GM19238 (cell line): ENCODE data around the gene SLC22A12.
"Not testable (repeated sequence)": the region's sequence is repeated elsewhere in the genome, so short reads cannot be mapped to it uniquely, and the experiment has no call there.

Experiments used
- DNase-seq: peaks from one replicate; pipeline ENCODE4 v3.0.0; 2011; ENCODE audit warnings: low spot score; ENCODE audit not compliant: insufficient read length

The SLC22A12 gene

DNA sequence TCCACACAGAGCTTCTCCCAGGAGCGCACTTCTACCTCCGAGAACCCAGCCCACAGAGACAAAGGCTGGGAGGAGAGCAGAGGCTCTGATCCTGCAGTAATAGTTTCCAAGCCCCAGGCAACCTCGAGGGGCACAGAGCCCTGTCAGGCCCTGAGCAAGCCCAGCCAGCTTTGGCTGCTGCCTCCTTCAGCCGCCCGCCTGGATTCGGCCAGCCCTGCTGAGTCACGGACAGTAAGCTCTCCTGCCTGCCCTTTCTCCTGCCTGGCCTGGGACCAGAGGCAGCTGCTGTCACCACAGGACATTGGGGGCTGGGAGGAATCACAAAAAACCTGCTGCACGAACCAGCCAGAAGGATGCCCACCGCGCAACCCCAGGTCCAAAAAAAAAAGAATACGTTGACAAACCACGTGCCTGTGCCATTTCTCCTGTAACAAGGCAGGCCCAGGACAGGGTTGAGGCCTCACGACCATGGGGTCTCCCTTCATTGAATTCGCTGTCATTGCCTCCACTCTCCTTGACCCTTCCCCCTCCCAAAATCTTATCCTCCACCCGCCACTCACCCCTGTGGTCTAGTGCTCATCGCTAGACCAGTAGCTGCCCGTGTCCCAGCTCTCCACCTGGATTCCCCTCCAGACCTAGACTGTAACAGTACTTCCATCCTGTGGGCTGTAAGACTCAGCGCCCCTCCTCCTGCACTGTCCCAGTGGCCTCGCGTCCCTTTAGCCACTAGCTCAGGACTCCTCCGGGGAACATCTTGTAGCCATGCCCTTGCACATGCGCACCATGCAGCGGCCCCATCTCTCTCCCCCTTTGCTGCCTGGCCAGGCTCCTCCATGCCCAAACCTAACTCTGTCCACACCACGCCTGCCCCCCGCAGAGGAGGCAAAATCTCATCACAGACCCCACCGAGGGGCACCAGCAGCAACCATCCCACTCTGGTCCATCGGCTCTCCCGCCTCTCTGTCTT lies 7.4 kb upstream of the SLC22A12 start:
- no peak for DNase-seq

DNA sequence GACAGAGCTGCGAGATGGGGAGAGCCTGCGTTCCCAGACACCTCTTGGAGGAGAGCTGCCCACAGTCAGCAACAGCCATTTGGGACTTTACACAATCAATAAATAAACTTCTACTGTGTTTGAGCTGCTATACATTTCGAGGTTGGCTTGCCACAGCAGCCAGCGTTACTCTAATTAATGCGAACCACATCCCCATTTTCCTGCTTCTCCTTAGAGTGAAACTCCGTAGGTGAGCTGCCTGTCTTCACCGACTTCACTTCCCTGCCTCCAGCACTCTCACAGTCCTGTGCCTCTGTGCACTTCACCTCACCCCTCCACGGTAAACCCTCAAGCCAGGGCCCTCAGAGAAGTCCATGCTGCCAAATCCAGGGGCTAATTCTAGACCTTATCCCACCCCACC lies 5.9 kb upstream of the SLC22A12 start:
- no peak for DNase-seq

DNA sequence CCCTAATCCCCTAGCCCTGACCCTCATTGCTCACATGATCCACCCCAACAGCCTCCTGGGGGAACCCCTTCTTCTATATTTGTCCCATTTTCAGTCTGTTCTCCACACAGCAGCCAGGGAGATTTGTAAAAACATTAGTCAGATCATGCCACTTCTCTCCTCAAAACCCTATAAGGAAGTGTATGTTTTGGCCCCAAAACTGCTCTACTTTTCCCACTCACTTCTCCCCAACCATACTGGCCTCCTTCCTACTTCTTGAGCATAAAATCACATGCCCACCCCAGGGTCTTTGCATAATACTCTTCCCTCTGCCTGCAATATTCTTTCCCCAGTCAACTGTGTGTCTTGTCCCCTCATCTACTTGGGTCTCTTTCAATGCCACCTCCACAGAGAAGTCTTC lies 4.7 kb upstream of the SLC22A12 start:
- no peak for DNase-seq

GRCh38 chr11:64588701-64589100 lies 2.3 kb upstream of the SLC22A12 start:
- DNase-seq: no peak

DNA sequence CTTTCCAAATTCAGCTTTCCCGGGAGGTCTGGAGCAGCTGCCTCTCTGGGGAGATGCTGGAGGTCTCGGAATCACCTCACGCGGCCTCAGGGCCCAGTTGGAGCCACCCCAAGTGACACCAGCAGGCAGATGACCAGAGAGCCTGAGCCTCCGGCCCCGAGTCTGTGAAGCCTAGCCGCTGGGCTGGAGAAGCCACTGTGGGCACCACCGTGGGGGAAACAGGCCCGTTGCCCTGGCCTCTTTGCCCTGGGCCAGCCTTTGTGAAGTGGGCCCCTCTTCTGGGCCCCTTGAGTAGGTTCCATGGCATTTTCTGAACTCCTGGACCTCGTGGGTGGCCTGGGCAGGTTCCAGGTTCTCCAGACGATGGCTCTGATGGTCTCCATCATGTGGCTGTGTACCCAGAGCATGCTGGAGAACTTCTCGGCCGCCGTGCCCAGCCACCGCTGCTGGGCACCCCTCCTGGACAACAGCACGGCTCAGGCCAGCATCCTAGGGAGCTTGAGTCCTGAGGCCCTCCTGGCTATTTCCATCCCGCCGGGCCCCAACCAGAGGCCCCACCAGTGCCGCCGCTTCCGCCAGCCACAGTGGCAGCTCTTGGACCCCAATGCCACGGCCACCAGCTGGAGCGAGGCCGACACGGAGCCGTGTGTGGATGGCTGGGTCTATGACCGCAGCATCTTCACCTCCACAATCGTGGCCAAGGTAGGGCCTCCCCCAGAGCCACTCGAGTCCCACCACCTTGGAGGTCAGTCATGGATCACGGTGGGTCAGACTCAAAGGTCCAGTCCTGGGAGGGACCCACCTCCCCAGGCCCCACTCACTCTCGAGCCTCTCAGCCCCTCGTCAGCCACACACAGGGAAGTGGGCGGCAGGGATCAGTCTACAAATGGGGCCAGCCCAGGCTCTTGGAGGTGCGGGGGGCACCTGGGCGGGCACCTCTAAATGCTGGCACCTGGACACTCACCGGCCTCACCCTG lies 525 bp downstream of the SLC22A12 start:
- no peak for DNase-seq

- DNase-seq: no peak
Observed at GRCh38 chr11:64592234-64592615, 1.2 kb downstream of the SLC22A12 start.

- no peak for DNase-seq
Observed at GRCh38 chr11:64592656-64593055, 1.6 kb downstream of the SLC22A12 start.

DNA sequence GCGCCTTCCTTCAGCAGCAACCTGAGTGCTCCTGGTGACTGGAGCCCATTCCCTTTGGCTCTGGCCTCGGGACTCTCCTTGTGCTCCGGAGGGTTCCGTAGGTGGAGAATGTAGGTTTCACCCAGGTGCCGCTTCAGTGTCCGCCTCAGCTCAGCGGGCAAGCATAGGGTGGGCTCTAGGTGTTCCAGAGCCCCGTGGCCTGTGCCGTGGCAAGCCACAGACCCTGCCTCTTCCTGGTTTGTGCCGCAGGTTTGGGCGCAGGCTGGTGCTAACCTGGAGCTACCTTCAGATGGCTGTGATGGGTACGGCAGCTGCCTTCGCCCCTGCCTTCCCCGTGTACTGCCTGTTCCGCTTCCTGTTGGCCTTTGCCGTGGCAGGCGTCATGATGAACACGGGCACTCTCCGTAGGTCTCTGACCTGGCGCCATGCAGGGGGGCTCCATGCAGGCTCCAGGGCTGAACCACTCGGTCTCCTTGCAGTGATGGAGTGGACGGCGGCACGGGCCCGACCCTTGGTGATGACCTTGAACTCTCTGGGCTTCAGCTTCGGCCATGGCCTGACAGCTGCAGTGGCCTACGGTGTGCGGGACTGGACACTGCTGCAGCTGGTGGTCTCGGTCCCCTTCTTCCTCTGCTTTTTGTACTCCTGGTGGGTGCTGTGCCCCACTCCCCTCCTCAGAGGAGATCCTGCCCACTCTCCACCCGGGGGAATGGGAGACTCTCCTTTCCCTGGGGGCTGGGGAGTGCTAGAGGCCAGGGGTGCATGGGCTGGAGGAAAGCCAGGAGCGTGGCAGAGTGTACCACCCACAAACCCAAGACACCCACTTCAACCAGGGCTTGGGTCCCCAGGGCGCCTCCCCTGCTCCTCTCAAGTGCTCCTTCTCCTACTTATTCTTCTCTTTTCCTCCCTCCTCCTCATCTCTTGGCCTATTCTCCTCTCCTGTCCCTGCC lies 2.4 kb downstream of the SLC22A12 start:
- no peak for DNase-seq

- DNase-seq: no peak
Observed at GRCh38 chr11:64594159-64594939, 3.3 kb downstream of the SLC22A12 start.

GRCh38 chr11:64595922-64596321 lies 4.9 kb downstream of the SLC22A12 start:
- not testable (repeated sequence) for DNase-seq

- DNase-seq: no peak
Observed at GRCh38 chr11:64597671-64598101, 6.7 kb downstream of the SLC22A12 start.

DNA sequence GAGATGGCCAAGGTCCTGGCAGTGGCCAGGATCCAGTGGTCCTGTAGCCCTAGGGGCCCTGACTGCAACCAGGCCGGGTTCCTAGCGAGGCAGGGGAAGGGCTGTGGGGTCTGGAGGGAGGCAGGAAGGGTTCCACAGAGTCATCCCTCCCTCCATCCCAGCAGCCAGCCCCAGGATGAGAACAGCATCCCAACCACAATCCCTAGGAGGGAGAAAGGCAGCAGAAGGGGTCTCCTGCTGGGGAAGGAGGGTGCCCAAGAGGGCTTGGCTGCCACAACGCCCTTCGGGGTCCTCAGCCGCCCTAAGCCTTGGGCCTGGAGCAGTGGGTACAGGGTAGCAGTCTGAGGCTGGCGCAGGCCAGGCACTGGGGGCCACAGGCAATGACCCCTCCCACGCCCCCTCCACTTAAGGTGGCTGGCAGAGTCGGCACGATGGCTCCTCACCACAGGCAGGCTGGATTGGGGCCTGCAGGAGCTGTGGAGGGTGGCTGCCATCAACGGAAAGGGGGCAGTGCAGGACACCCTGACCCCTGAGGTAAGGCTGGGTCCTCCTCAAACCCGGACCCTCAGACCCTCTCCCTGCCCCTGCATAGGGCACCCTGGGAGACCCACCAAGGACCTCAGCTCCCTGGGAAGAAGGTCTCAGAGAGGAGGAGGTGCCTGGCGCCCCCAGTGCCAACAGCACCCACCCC lies 7.2 kb downstream of the SLC22A12 start:
- DNase-seq: no peak

GRCh38 chr11:64598797-64599697 lies 8.0 kb downstream of the SLC22A12 start:
- DNase-seq: no peak

DNA sequence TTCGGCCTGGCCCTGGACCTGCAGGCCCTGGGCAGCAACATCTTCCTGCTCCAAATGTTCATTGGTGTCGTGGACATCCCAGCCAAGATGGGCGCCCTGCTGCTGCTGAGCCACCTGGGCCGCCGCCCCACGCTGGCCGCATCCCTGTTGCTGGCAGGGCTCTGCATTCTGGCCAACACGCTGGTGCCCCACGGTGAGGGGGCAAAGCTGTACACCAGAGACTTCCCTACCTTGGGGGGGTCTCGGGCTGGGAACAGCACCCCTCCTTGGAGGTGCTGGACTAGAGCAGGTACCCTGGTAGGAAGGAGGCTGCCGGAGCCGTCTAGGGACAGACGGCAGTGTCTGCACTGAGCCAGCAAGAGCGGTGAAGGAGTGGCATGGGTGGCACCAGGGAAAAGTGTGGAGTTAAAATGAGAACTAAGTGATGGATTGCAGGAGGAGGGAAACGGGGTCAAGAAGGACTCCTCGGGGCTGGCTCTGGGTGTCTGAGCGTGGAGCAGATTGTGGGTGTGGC lies 8.7 kb downstream of the SLC22A12 start:
- no peak for DNase-seq

DNA sequence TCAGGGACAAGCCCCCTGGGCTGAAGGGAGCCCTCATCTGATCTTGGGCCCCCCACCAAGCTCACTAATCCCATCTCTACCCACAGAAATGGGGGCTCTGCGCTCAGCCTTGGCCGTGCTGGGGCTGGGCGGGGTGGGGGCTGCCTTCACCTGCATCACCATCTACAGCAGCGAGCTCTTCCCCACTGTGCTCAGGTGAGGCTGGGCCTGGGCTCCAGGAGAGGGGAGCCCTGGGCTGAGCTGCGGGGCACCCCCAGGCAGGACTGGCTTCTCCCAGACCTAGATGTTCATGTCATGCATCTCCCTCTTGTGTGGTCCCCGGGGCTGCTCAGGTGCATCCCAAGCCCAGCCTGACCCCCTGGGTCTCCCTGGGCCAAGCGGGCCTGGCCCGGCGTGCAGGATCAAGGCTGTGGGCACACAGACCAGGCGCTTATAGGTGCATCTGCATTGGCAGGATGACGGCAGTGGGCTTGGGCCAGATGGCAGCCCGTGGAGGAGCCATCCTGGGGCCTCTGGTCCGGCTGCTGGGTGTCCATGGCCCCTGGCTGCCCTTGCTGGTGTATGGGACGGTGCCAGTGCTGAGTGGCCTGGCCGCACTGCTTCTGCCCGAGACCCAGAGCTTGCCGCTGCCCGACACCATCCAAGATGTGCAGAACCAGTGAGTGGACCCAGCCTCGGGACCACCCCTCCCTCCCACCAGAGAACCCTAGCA lies 9.4 kb downstream of the SLC22A12 start:
- DNase-seq: no peak

DNA sequence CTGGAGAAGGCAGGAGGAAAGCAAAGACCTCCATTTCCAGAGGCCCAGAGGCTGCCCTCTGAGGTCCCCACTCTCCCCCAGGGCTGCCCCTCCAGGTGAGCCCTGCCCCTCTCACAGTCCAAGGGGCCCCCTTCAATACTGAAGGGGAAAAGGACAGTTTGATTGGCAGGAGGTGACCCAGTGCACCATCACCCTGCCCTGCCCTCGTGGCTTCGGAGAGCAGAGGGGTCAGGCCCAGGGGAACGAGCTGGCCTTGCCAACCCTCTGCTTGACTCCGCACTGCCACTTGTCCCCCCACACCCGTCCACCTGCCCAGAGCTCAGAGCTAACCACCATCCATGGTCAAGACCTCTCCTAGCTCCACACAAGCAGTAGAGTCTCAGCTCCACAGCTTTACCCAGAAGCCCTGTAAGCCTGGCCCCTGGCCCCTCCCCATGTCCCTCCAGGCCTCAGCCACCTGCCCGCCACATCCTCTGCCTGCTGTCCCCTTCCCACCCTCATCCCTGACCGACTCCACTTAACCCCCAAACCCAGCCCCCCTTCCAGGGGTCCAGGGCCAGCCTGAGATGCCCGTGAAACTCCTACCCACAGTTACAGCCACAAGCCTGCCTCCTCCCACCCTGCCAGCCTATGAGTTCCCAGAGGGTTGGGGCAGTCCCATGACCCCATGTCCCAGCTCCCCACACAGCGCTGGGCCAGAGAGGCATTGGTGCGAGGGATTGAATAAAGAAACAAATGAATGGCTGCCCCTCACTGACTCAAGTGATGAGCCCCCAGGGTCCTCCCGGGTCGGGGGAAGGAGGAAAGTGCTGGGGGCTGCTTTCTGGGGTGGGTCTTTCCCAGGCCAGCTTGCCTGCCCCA lies 10.8 kb downstream of the SLC22A12 start:
- no peak for DNase-seq
